GM11168 (cell line): Measurements from ENCODE around the gene ZNF319.

Experiments used
- in situ Hi-C: fragments of 300-500 bp; cut with MboI; formaldehyde crosslinking; loops from one replicate; pipeline ENCODE4 v1.12.0; 2022; ENCODE audit warnings: low sequenced_read_pairs; ENCODE audit not compliant: unreplicated experiment

ZNF319 gene

GRCh38 chr16:58038219-58038641, 37.8 kb upstream of the ZNF319 start:
- in situ Hi-C loops = no loop called here

- in situ Hi-C loops = no loop called here
Measured at GRCh38 chr16:58037365-58038057, 37.0 kb upstream of the ZNF319 start.

- in situ Hi-C loops = no loop called here
Measured at GRCh38 chr16:58036943-58037342, 36.5 kb upstream of the ZNF319 start.

GRCh38 chr16:58035356-58036170, 35.1 kb upstream of the ZNF319 start:
- in situ Hi-C loops = no loop called here

GRCh38 chr16:58034774-58035173, 34.3 kb upstream of the ZNF319 start:
- in situ Hi-C loops = no loop called here

- in situ Hi-C loops = no loop called here
Measured at GRCh38 chr16:58034128-58034685, 33.7 kb upstream of the ZNF319 start.

GRCh38 chr16:58032710-58033293, 32.3 kb upstream of the ZNF319 start:
- in situ Hi-C loops = no loop called here

GRCh38 chr16:58031016-58031800, 30.7 kb upstream of the ZNF319 start:
- in situ Hi-C loops = no loop called here

GRCh38 chr16:58030136-58030840, 29.8 kb upstream of the ZNF319 start:
- in situ Hi-C loops = no loop called here

- in situ Hi-C loops = no loop called here
Measured at GRCh38 chr16:58029410-58029809, 28.9 kb upstream of the ZNF319 start.

- in situ Hi-C loops = no loop called here
Measured at GRCh38 chr16:58028541-58029070, 28.1 kb upstream of the ZNF319 start.

- in situ Hi-C loops = no loop called here
Measured at GRCh38 chr16:58027916-58028455, 27.5 kb upstream of the ZNF319 start.

GRCh38 chr16:58027161-58027915, 26.9 kb upstream of the ZNF319 start:
- in situ Hi-C loops = no loop called here

GRCh38 chr16:58026705-58027160, 26.3 kb upstream of the ZNF319 start:
- in situ Hi-C loops = no loop called here

GRCh38 chr16:58026139-58026704, 25.8 kb upstream of the ZNF319 start:
- in situ Hi-C loops = no loop called here

GRCh38 chr16:58025351-58026138, 25.1 kb upstream of the ZNF319 start, which contains the start of gene MMP15:
Gene MMP15 (plus strand): TSS chr16:58025754. CDS start chr16:58026351, 597 bp downstream.
- in situ Hi-C loops = no loop called here
